GM12878 (cell line): ENCODE results near the gene EXOC3L4. TPM values are rescaled to one million over a fixed set of nuclear protein-coding genes. Genes with fewer than 3 reads are reported as not detected.

Experiments
- ATAC-seq: fragments of 200-7000 bp; cut with Tn5 transposase; 3 replicates; pipeline ENCODE4 v1.9.1; 2020; ENCODE audit warnings: mild to moderate bottlenecking, moderate library complexity
- BruUV-seq: library from RNA; stranded (reverse); fragments of 400-500 nt; replicated peaks from 2 replicates; lab custom pipeline; 2021; lab: Mats Ljungman, UMichigan
- CTCF ChIA-PET: fragments of 300-600 bp; sonication (Branson Sonifier 250); formaldehyde crosslinking; extraction: SDS; loops from one replicate; lab custom pipeline; 2021; ENCODE audit warnings: inconsistent platforms; lab: Yijun Ruan, JAX
- POLR2A ChIA-PET: fragments of 350-600 bp; formaldehyde crosslinking; extraction: SDS; loops from one replicate; lab custom pipeline; 2021; ENCODE audit warnings: inconsistent platforms; lab: Charles Lee
- RAD21 ChIA-PET: fragments of 300-600 bp; sonication (Branson Sonifier 250); formaldehyde crosslinking; loops from one replicate; lab custom pipeline; 2023; ENCODE audit warnings: antibody characterized with exemption; ENCODE audit not compliant: unreplicated experiment; lab: Charles Lee
- SMC1A ChIA-PET: fragments of 300-600 bp; sonication (Branson Sonifier 250); formaldehyde crosslinking; loops from one replicate; lab custom pipeline; 2023; ENCODE audit not compliant: unreplicated experiment, uncharacterized antibody; lab: Charles Lee
- DNase-seq: peaks from one replicate; pipeline ENCODE4 v3.0.0-alpha.2; 2011; ENCODE audit warnings: low read depth, low spot score
- FAIRE-seq: peaks from 3 replicates; lab custom pipeline; 2011; peaks lifted over from hg19 to GRCh38; lab: Jason Lieb, UNC
- H2AFZ ChIP-seq: 2 replicates; pipeline ENCODE4 v1.6.0; 2011; ENCODE audit warnings: low read depth, low read length, control low read depth; ENCODE audit not compliant: control insufficient read depth
- H3K27ac ChIP-seq: 2 replicates; pipeline ENCODE4 v1.5.1; 2011; ENCODE audit warnings: control low read depth; ENCODE audit not compliant: control insufficient read depth, insufficient read depth
- H3K27me3 ChIP-seq, 2 experiments: replicated peaks in 1 of 2; 2 replicates each; pipeline versions ENCODE4 v1.6.0 to v1.6.1; 2011; ENCODE audit warnings: low read length in 1 of 2; ENCODE audit not compliant: control insufficient read depth in 2 of 2, insufficient read depth in 2 of 2
- H3K36me3 ChIP-seq, 2 experiments: 2 replicates each; pipeline ENCODE4 v1.5.1; 2011; ENCODE audit warnings: low read length in 1 of 2; ENCODE audit not compliant: control insufficient read depth in 2 of 2, insufficient read depth in 2 of 2
- H3K4me1 ChIP-seq: 2 replicates; pipeline ENCODE4 v1.6.1; 2011; ENCODE audit warnings: mild to moderate bottlenecking, low read length, moderate library complexity, mixed read lengths; ENCODE audit not compliant: control insufficient read depth, insufficient read depth
- H3K4me2 ChIP-seq: 2 replicates; pipeline ENCODE4 v1.6.0; 2011; ENCODE audit warnings: control low read depth; ENCODE audit not compliant: control insufficient read depth, insufficient read depth
- H3K4me3 ChIP-seq: fragments of 200-600 bp; sonication (generic); 2 replicates; pipeline ENCODE4 v1.5.1; 2016
- H3K79me2 ChIP-seq: 2 replicates; pipeline ENCODE4 v1.6.0; 2011; ENCODE audit warnings: low read length; ENCODE audit not compliant: control insufficient read depth, insufficient read depth
- H3K9ac ChIP-seq: 2 replicates; pipeline ENCODE4 v1.8.0; 2011; ENCODE audit warnings: low read length, control low read depth, mixed read lengths; ENCODE audit not compliant: control insufficient read depth, insufficient read depth
- H3K9me3 ChIP-seq: replicated peaks from 3 replicates; pipeline ENCODE4 v1.5.1; 2011; ENCODE audit warnings: mild to moderate bottlenecking, low read length; ENCODE audit not compliant: control insufficient read depth, insufficient read depth
- H4K20me1 ChIP-seq: 2 replicates; pipeline ENCODE4 v1.6.0; 2011; ENCODE audit not compliant: control insufficient read depth, insufficient read depth
- ATF2 ChIP-seq: IDR thresholded peaks from 2 replicates; pipeline ENCODE4 v1.6.1; 2012; ENCODE audit warnings: low read length, inconsistent platforms
- ATF7 ChIP-seq: fragments of 450-650 bp; IDR thresholded peaks from 2 replicates; pipeline ENCODE4 v1.6.1; 2016; ENCODE audit warnings: low read depth, mild to moderate bottlenecking
- ETV6 ChIP-seq, 2 experiments: fragments of 450-650 bp in 1 of 2; IDR thresholded peaks in 1 of 2; conservative IDR thresholded peaks in 1 of 2; 2 replicates each; pipeline ENCODE4 v1.6.1; 2014; ENCODE audit warnings: antibody characterized with exemption in 1 of 2, borderline replicate concordance in 1 of 2, low read depth in 1 of 2, mild to moderate bottlenecking in 1 of 2, moderate library complexity in 1 of 2
- EZH2 ChIP-seq: IDR thresholded peaks from 2 replicates; pipeline ENCODE4 v1.6.1; 2012; ENCODE audit warnings: low read depth, mild to moderate bottlenecking, control low read depth, inconsistent platforms, low read length, borderline replicate concordance; ENCODE audit not compliant: control insufficient read depth
- GABPA ChIP-seq: IDR thresholded peaks from 2 replicates; pipeline ENCODE4 v1.6.1; 2014; ENCODE audit warnings: antibody characterized with exemption, low read depth, mild to moderate bottlenecking, inconsistent platforms
- MYB ChIP-seq: fragments of 150-350 bp; IDR thresholded peaks from 2 replicates; pipeline ENCODE4 v1.6.1; 2014; ENCODE audit warnings: mild to moderate bottlenecking, low read depth, low read length, borderline replicate concordance
- NRF1 ChIP-seq: conservative IDR thresholded peaks from 2 replicates; pipeline ENCODE4 v1.6.1; 2011; ENCODE audit warnings: mild to moderate bottlenecking, low read depth, low read length, improper control_type of control experiment
- PKNOX1 ChIP-seq: fragments of 450-650 bp; IDR thresholded peaks from 2 replicates; pipeline ENCODE4 v1.6.1; 2016; ENCODE audit warnings: mild to moderate bottlenecking
- PML ChIP-seq: IDR thresholded peaks from 2 replicates; pipeline ENCODE4 v1.6.1; 2012; ENCODE audit warnings: low read length, inconsistent platforms
- POLR2A ChIP-seq: IDR thresholded peaks from 2 replicates; pipeline ENCODE4 v1.6.1; 2011; ENCODE audit warnings: low read depth, mild to moderate bottlenecking, low read length
- SP1 ChIP-seq: IDR thresholded peaks from one replicate; pipeline ENCODE4 v1.6.1; 2011; ENCODE audit warnings: low read depth, low read length
- STAT3 ChIP-seq: IDR thresholded peaks from 2 replicates; pipeline ENCODE4 v1.6.1; 2011; ENCODE audit warnings: low read depth, low read length, improper control_type of control experiment
- TAF1 ChIP-seq: IDR thresholded peaks from 2 replicates; pipeline ENCODE4 v1.6.1; 2011; ENCODE audit warnings: mild to moderate bottlenecking, low read depth, low read length, borderline replicate concordance
- TCF12 ChIP-seq: IDR thresholded peaks from 2 replicates; pipeline ENCODE4 v1.6.1; 2011; ENCODE audit warnings: low read depth, mild to moderate bottlenecking, low read length
- ZBED1 ChIP-seq: IDR thresholded peaks from 2 replicates; pipeline ENCODE4 v1.6.1; 2016; ENCODE audit warnings: borderline replicate concordance
- WGBS: methylation state at CpG from one replicate; pipeline ENCODE4 v1.1.6; 2016; ENCODE audit warnings: low lambda C conversion rate; ENCODE audit not compliant: insufficient replicate concordance, insufficient coverage; ENCODE audit errors: missing lambda C conversion rate; 5-methylcytosine and 5-hydroxymethylcytosine counted together
- in situ Hi-C: fragments of 300-500 bp; cut with MboI; formaldehyde crosslinking; loops from 9 replicates; pipeline ENCODE4 v1.14.3; 2018; ENCODE audit warnings: mixed read lengths
- intact Hi-C: fragments of 100-400 bp; cut with micrococcal nuclease; formaldehyde crosslinking; loops from one replicate; pipeline ENCODE4 v1.14.2; 2022; ENCODE audit not compliant: unreplicated experiment
- polyA plus RNA-seq, 11 experiments: library from polyadenylated mRNA; depleted of rRNA in 4 of 11; unstranded in 6 of 11; stranded (reverse) in 5 of 11; fragments of >200 nt; fragmentation: Nextera tagmentation in 4 of 11; fragmentation: Illumina TruSeq in 1 of 11; extraction: Ambion mirVana in 4 of 11; extraction: Trizol in 1 of 11; gene quantifications; 1 replicate in 1 of 11; 2 replicates in 10 of 11; pipeline versions ENCODE4 v1.2.1 to v1.2.3, GENCODE V29; 2011 to 2016; ENCODE audit warnings: inconsistent platforms in 2 of 11, missing spikeins in 2 of 11, low read depth in 1 of 11
- total RNA-seq, 4 experiments: library from RNA; depleted of rRNA in 3 of 4; stranded (reverse); fragments of >200 nt in 3 of 4; fragmentation: Illumina TruSeq in 1 of 4; extraction: Trizol in 1 of 4; gene quantifications; 2 replicates each; pipeline versions ENCODE4 v1.2.1 to v1.2.3, GENCODE V29; 2013 to 2021

Gene EXOC3L4
- total and polyA plus RNA-seq, 10 of the 15 experiments (the other 5 are each of a cell fraction or from before 2014, with no cell fraction given) = not detected

- no peak for FAIRE-seq
- RAD21 ChIA-PET = interaction anchor here (0.9 to 1.0 kb wide), 2 partner anchors 18 to 102 kb away, joined by 3 read pairs; no protein-coding TSS in a partner anchor
- no peaks in the 10 kb centered on the region for H3K36me3 ChIP-seq
- TF ChIP-seq ATF7 (no peak), POLR2A (no peak), ZBED1 (no peak), NRF1 (no peak)
- intact Hi-C loops = no loop called here
- no peak for DNase-seq
- no peak overlapping the region for H3K4me3 ChIP-seq
- SMC1A ChIA-PET = interaction anchor here (0.7 to 1.1 kb wide), 3 partner anchors 14 to 97 kb away, joined by 3 read pairs; no protein-coding TSS in a partner anchor
- no peak for ATAC-seq
- POLR2A ChIA-PET = interaction anchor here (0.5 kb wide), 1 partner anchor 62 kb away, joined by 3 read pairs; no protein-coding TSS in a partner anchor
- WGBS = 28% methylated on average over 8 of the region's 8 CpGs
- no TSS peak for BruUV-seq
- H3K27ac ChIP-seq = no peak overlapping the region
- H3K27me3 ChIP-seq = peaks cover 0 to 2% of the 10 kb centered on the region in 2 experiments; a peak in 2 of 4 replicates
- H2AFZ ChIP-seq = no peak overlapping the region
- CTCF ChIA-PET = interaction anchor here (1.0 to 2.8 kb wide), 3 partner anchors 8 to 393 kb away, joined by 3 to 12 read pairs (median 4); no protein-coding TSS in a partner anchor
- H3K9ac ChIP-seq = no peak overlapping the region
- H3K4me2 ChIP-seq = no peak overlapping the region
- in situ Hi-C loops = no loop called here
- H3K79me2 ChIP-seq = no peaks in the 10 kb centered on the region
- no peaks in the 10 kb centered on the region for H3K9me3 ChIP-seq
- H3K4me1 ChIP-seq = peaks cover 8% of the 10 kb centered on the region
- no peaks in the 10 kb centered on the region for H4K20me1 ChIP-seq
Measured at GRCh38 chr14:103086771-103087342, 7.7 kb upstream of the EXOC3L4 start.

GRCh38 chr14:103087343-103087835 is 7.1 kb upstream of the EXOC3L4 start:
- FAIRE-seq (no peak), DNase-seq (no peak), ATAC-seq (no peak)
- in situ Hi-C loops (no loop called here), intact Hi-C loops (no loop called here)
- H3K9me3 ChIP-seq = no peaks in the 10 kb centered on the region
- no peak overlapping the region for H3K27ac ChIP-seq
- peaks cover 9% of the 10 kb centered on the region for H3K4me1 ChIP-seq
- no peak overlapping the region for H3K4me3 ChIP-seq
- H3K9ac ChIP-seq = no peak overlapping the region
- BruUV-seq = no TSS peak
- no peaks in the 10 kb centered on the region for H3K79me2 ChIP-seq
- H4K20me1 ChIP-seq = no peaks in the 10 kb centered on the region
- no peak overlapping the region for H3K4me2 ChIP-seq
- RAD21 ChIA-PET = interaction anchor here (0.9 kb wide), 1 partner anchor 17 kb away, joined by 3 read pairs; no protein-coding TSS in a partner anchor
- H3K36me3 ChIP-seq = no peaks in the 10 kb centered on the region
- SMC1A ChIA-PET = interaction anchor here (0.5 to 1.1 kb wide), 3 partner anchors 14 to 96 kb away, joined by 3 read pairs; no protein-coding TSS in a partner anchor
- POLR2A ChIA-PET = interaction anchor here (0.5 kb wide), 1 partner anchor 62 kb away, joined by 3 read pairs; no protein-coding TSS in a partner anchor
- CTCF ChIA-PET = interaction anchor here (1.2 to 2.8 kb wide), 2 partner anchors 18 to 394 kb away, joined by 4 to 12 read pairs; no protein-coding TSS in a partner anchor
- peaks cover 0 to 2% of the 10 kb centered on the region in 2 experiments; a peak in 2 of 4 replicates for H3K27me3 ChIP-seq
- WGBS = 52% methylated on average over 13 of the region's 13 CpGs
- no peak overlapping the region for H2AFZ ChIP-seq
- no peak for TF ChIP-seq PML
- no peak for TF ChIP-seq TCF12
- no peak for TF ChIP-seq PKNOX1
- no peak for TF ChIP-seq STAT3
- TF ChIP-seq GABPA = no peak
- no peak for TF ChIP-seq SP1
- TF ChIP-seq ATF2 = no peak
- TF ChIP-seq MYB = no peak
- TF ChIP-seq TAF1 = no peak
- no peak for TF ChIP-seq ETV6 (conservative IDR thresholded peaks at IDR 0.05 in 1 of 2, IDR thresholded peaks at IDR 0.05 in 1 of 2; ENCODE audit: borderline replicate concordance in 1 of 2, low read depth in 1 of 2)
- no peak for TF ChIP-seq ATF7
- TF ChIP-seq EZH2 = no peak
